ENCODE data around the gene PPP2R5A.

DNA sequence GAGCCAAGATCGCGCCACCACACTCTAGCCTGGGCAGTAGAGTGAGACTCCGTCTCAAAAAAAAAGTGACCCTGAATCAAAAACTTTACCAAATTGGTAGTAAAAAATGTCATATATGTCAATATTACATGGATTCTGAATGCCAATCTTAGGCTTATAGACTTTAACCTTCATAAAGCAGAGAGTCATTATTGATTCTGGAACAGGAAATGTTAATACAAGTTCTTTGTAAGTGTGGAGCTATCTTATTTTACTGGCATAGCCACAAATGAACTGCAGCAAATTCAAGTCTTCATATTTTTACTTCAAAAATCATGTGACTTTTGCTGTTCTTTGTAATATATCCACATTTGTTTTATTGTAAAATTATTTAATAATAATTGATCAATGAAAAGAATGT is 41.3 kb downstream of the PPP2R5A start:
- TF ChIP-seq, protein P1, sequence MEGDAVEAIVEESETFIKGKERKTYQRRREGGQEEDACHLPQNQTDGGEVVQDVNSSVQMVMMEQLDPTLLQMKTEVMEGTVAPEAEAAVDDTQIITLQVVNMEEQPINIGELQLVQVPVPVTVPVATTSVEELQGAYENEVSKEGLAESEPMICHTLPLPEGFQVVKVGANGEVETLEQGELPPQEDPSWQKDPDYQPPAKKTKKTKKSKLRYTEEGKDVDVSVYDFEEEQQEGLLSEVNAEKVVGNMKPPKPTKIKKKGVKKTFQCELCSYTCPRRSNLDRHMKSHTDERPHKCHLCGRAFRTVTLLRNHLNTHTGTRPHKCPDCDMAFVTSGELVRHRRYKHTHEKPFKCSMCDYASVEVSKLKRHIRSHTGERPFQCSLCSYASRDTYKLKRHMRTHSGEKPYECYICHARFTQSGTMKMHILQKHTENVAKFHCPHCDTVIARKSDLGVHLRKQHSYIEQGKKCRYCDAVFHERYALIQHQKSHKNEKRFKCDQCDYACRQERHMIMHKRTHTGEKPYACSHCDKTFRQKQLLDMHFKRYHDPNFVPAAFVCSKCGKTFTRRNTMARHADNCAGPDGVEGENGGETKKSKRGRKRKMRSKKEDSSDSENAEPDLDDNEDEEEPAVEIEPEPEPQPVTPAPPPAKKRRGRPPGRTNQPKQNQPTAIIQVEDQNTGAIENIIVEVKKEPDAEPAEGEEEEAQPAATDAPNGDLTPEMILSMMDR (IDR thresholded peaks at IDR 0.05): no peak
- TF ChIP-seq POLR2A (IDR thresholded peaks at IDR 0.05): no peak

All from Peyer's patch (tissue), 4 donors.